GM23248 (cell line): ENCODE data around the gene MRPL45.

Source experiments
- EZH2 ChIP-seq: fragments of 200-600 bp; sonication (generic); IDR thresholded peaks from 2 replicates; pipeline ENCODE4 v1.6.1; 2018; ENCODE audit warnings: antibody characterized with exemption, mild to moderate bottlenecking; ENCODE audit not compliant: insufficient read depth, poor library complexity, severe bottlenecking
- EZH2phosphoT487 ChIP-seq: fragments of 200-600 bp; sonication (generic); IDR thresholded peaks from 2 replicates; pipeline ENCODE4 v1.6.1; 2018; ENCODE audit warnings: antibody characterized with exemption, moderate library complexity, mild to moderate bottlenecking, low read depth; ENCODE audit not compliant: insufficient read depth

DNA sequence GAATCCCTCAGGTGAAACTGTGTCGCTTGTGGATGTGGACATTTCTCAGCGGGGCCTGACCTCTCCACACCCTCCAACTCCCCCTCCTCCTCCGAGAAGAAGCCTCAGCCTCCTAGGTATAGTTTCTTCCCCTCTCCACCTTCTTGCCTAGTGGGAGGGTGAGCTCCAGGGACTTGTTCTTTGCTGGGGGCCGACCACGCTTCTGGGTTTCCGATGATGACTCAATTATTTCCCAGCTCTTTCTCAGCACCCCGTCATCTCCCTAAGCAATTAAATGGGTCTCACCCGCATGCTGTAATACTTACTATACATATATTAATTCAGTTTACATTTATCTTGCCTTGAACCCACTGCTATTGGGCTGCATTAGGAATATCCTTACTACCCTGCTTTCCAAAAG lies 67.8 kb downstream of the MRPL45 start:
- no peak for TF ChIP-seq EZH2
- TF ChIP-seq EZH2phosphoT487: no peak
